ENCODE data around the gene DDX23.

DDX23 gene

DNA sequence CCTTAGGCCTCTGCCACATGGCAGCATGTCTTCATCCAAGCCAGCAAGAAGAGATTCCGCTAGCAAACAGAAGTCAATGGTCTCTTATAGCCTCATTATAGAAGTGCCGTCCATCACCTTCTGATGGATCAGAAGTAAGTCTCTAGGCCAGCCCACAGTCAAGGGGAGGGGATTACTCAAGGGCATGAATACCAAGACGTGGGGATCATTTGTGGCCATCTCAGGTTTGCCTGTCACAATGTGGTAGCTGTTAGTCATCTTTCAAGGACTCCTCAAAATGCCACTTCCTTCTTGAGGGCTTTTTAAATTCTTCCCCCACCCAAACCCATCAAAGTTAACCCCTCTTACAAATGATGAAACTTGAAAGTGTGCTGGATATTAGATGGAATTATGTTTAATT is 55.0 kb downstream of the DDX23 start:
- H3K27me3 ChIP-seq (ENCODE audit: low read length) = no peaks in the 10 kb centered on the region
- no peaks in the 10 kb centered on the region for H3K36me3 ChIP-seq (ENCODE audit: low read length)
- H3K9me2 ChIP-seq (replicated peaks; ENCODE audit: insufficient read depth, low read length) = no peaks in the 10 kb centered on the region
- no peaks in the 10 kb centered on the region for H4K20me1 ChIP-seq (ENCODE audit: low read depth, low read length)
- H3K9ac ChIP-seq (ENCODE audit: low read length) = no peak overlapping the region
- H3K27ac ChIP-seq (ENCODE audit: low read depth, low read length) = no peak overlapping the region
- no peaks in the 10 kb centered on the region for H3F3A ChIP-seq (ENCODE audit: insufficient read depth)
- no peak overlapping the region for H3K4me3 ChIP-seq (ENCODE audit: insufficient read depth, low read length, poor library complexity, severe bottlenecking)
- no peaks in the 10 kb centered on the region for H3K9me3 ChIP-seq (ENCODE audit: insufficient read depth, low read length)
- no peak for TF ChIP-seq EZH2phosphoT487 (conservative IDR thresholded peaks at IDR 0.05; ENCODE audit: low read length)
- TF ChIP-seq, protein P1, sequence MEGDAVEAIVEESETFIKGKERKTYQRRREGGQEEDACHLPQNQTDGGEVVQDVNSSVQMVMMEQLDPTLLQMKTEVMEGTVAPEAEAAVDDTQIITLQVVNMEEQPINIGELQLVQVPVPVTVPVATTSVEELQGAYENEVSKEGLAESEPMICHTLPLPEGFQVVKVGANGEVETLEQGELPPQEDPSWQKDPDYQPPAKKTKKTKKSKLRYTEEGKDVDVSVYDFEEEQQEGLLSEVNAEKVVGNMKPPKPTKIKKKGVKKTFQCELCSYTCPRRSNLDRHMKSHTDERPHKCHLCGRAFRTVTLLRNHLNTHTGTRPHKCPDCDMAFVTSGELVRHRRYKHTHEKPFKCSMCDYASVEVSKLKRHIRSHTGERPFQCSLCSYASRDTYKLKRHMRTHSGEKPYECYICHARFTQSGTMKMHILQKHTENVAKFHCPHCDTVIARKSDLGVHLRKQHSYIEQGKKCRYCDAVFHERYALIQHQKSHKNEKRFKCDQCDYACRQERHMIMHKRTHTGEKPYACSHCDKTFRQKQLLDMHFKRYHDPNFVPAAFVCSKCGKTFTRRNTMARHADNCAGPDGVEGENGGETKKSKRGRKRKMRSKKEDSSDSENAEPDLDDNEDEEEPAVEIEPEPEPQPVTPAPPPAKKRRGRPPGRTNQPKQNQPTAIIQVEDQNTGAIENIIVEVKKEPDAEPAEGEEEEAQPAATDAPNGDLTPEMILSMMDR (IDR thresholded peaks at IDR 0.05; ENCODE audit: insufficient read depth, low read length, poor library complexity, severe bottlenecking) = no peak
- no peak overlapping the region for H2AFZ ChIP-seq (ENCODE audit: low read depth, low read length, severe bottlenecking)
- no peaks in the 10 kb centered on the region for H3K79me2 ChIP-seq (ENCODE audit: insufficient read depth, low read length)
- no peak overlapping the region for H3K4me2 ChIP-seq (ENCODE audit: low read depth, low read length, poor library complexity, severe bottlenecking)

DNA sequence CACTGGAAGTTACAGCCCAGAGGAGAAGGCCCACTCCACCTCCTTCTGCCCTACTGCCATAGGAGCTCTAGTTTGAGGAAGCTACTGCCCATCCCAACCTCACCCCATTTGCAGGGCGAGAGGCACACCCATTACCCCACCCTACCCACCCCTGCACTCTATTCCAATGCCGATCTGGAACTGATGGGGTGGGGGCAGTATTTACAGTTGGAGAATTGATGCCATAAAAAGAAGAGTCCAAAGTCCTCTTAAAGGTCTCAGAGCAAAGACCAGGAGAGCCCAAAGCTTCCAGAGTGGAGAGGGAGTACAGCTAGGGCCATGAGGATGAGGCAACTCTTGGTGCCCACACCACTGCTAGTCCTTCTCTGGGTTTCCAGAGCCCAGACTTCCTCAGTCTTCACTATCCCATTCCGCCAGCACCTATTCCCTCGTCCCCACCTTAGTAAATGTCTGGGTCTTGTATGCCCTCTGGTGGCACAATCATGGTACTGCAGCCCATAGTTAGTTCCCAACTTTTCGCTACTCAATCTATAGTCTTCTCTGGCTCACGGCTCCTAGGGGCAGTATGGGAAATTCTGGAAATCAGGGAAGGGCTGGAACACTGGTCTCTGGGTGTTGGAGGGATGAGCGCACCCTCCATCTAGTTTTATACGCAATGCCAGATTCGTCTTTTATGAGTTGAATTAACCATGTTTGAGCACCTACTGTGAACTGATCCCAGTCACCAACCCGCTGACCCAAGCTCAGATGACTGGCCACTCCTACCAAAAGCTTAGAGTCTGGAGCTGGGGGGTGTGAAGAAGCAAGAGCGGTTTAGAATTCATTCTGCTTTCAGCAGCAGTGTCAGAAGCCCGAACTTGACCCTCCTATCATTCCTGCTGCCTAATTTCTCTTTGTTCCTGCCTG is 56.2 kb downstream of the DDX23 start:
- H2AFZ ChIP-seq (ENCODE audit: low read depth, low read length, severe bottlenecking) = no peak overlapping the region
- no peaks in the 10 kb centered on the region for H3K36me3 ChIP-seq (ENCODE audit: low read length)
- TF ChIP-seq, protein P1 (IDR thresholded peaks at IDR 0.05; ENCODE audit: insufficient read depth, low read length, poor library complexity, severe bottlenecking) = peak; percentile 94
- no peak for TF ChIP-seq EZH2phosphoT487 (conservative IDR thresholded peaks at IDR 0.05; ENCODE audit: low read length)
- H3K9me3 ChIP-seq (ENCODE audit: insufficient read depth, low read length) = no peaks in the 10 kb centered on the region
- H3K9ac ChIP-seq (ENCODE audit: low read length) = no peak overlapping the region
- H3K79me2 ChIP-seq (ENCODE audit: insufficient read depth, low read length) = no peaks in the 10 kb centered on the region
- H3K4me2 ChIP-seq (ENCODE audit: low read depth, low read length, poor library complexity, severe bottlenecking) = no peak overlapping the region
- no peaks in the 10 kb centered on the region for H3K27me3 ChIP-seq (ENCODE audit: low read length)
- no peaks in the 10 kb centered on the region for H3F3A ChIP-seq (ENCODE audit: insufficient read depth)
- no peaks in the 10 kb centered on the region for H3K9me2 ChIP-seq (replicated peaks; ENCODE audit: insufficient read depth, low read length)
- H3K4me3 ChIP-seq (ENCODE audit: insufficient read depth, low read length, poor library complexity, severe bottlenecking) = no peak overlapping the region
- H3K27ac ChIP-seq (ENCODE audit: low read depth, low read length) = no peak overlapping the region
- no peaks in the 10 kb centered on the region for H4K20me1 ChIP-seq (ENCODE audit: low read depth, low read length)

- H3K4me2 ChIP-seq (ENCODE audit: low read depth, low read length, poor library complexity, severe bottlenecking) = no peak overlapping the region
- no peak for TF ChIP-seq EZH2phosphoT487 (conservative IDR thresholded peaks at IDR 0.05; ENCODE audit: low read length)
- TF ChIP-seq, protein P1 (IDR thresholded peaks at IDR 0.05; ENCODE audit: insufficient read depth, low read length, poor library complexity, severe bottlenecking) = no peak
- no peaks in the 10 kb centered on the region for H3K79me2 ChIP-seq (ENCODE audit: insufficient read depth, low read length)
- no peaks in the 10 kb centered on the region for H4K20me1 ChIP-seq (ENCODE audit: low read depth, low read length)
- H3K9me2 ChIP-seq (replicated peaks; ENCODE audit: insufficient read depth, low read length) = no peaks in the 10 kb centered on the region
- H3K9me3 ChIP-seq (ENCODE audit: insufficient read depth, low read length) = no peaks in the 10 kb centered on the region
- no peaks in the 10 kb centered on the region for H3K27me3 ChIP-seq (ENCODE audit: low read length)
- no peak overlapping the region for H2AFZ ChIP-seq (ENCODE audit: low read depth, low read length, severe bottlenecking)
- H3K27ac ChIP-seq (ENCODE audit: low read depth, low read length) = no peak overlapping the region
- H3K4me3 ChIP-seq (ENCODE audit: insufficient read depth, low read length, poor library complexity, severe bottlenecking) = no peak overlapping the region
- H3K36me3 ChIP-seq (ENCODE audit: low read length) = no peaks in the 10 kb centered on the region
- no peak overlapping the region for H3K9ac ChIP-seq (ENCODE audit: low read length)
- H3F3A ChIP-seq (ENCODE audit: insufficient read depth) = no peaks in the 10 kb centered on the region
Observed at GRCh38 chr12:48794870-48795269, 57.1 kb downstream of the DDX23 start.

All from SU-DHL-6 (cell line).